ENCODE results near the gene RHCE. TPM values are rescaled to one million over a fixed set of nuclear protein-coding genes. Genes with fewer than 3 reads are reported as not detected.

RHCE gene
- total and polyA plus RNA-seq, 8 donors = 0.23 to 0.90 (median 0.49) TPM

GRCh38 chr1:25443030-25443699 lies 22.5 kb upstream of the RHCE start:
- Histone ChIP-seq H3K9me3 (no peaks in the 10 kb centered on the region), H3K4me3 (no peak overlapping the region), H3K36me3 (no peaks in the 10 kb centered on the region), H3K27ac (no peak overlapping the region), H3K4me1 (peaks cover 0 to 3% (median 0%) of the 10 kb centered on the region in 3 donors), H3K27me3 (no peaks in the 10 kb centered on the region)
- TF ChIP-seq CTCF (IDR thresholded peaks at IDR 0.05) = no peak
- no peak for DNase-seq
- no peak for ATAC-seq
- intact Hi-C loops (cut with DNase I) = no loop called here
- FAIRE-seq = no peak
- 84% methylated on average over 4 of the region's 4 CpGs for WGBS, 2 donors

GRCh38 chr1:25442178-25442577 lies 21.6 kb upstream of the RHCE start:
- Histone ChIP-seq H3K27me3 (no peaks in the 10 kb centered on the region), H3K36me3 (no peaks in the 10 kb centered on the region), H3K27ac (no peak overlapping the region), H3K4me1 (peaks cover 0 to 3% (median 0%) of the 10 kb centered on the region in 3 donors), H3K9me3 (no peaks in the 10 kb centered on the region), H3K4me3 (no peak overlapping the region)
- no peak for TF ChIP-seq CTCF (IDR thresholded peaks at IDR 0.05)
- intact Hi-C loops (cut with DNase I) = no loop called here
- 15 to 16% methylated on average over 1 of the region's 1 CpG for WGBS, 2 donors
- peak; percentile 56 to 74 (median 72) for ATAC-seq
- DNase-seq = no peak
- no peak for FAIRE-seq

GRCh38 chr1:25439287-25439686 lies 18.7 kb upstream of the RHCE start:
- Histone ChIP-seq H3K9me3 (no peaks in the 10 kb centered on the region), H3K36me3 (no peaks in the 10 kb centered on the region), H3K4me3 (no peak overlapping the region), H3K4me1 (peaks cover 8 to 30% (median 25%) of the 10 kb centered on the region in 3 donors), H3K27ac (no peak overlapping the region), H3K27me3 (no peaks in the 10 kb centered on the region)
- TF ChIP-seq CTCF (IDR thresholded peaks at IDR 0.05) = no peak
- FAIRE-seq (no peak), ATAC-seq (no peak), DNase-seq (no peak)
- intact Hi-C loops (cut with DNase I) = no loop called here
- 96 to 98% methylated on average over 6 of the region's 6 CpGs for WGBS, 2 donors

- intact Hi-C loops (cut with DNase I) = no loop called here
- Histone ChIP-seq H3K36me3 (no peaks in the 10 kb centered on the region), H3K27ac (no peak overlapping the region), H3K9me3 (no peaks in the 10 kb centered on the region), H3K4me1 (peaks cover 8 to 46% (median 27%) of the 10 kb centered on the region in 3 donors), H3K27me3 (no peaks in the 10 kb centered on the region), H3K4me3 (no peak overlapping the region)
- FAIRE-seq (no peak), DNase-seq (no peak), ATAC-seq (no peak)
- TF ChIP-seq CTCF (IDR thresholded peaks at IDR 0.05) = no peak
- WGBS, 2 donors = 95 to 97% methylated on average over 8 of the region's 8 CpGs
Measured at GRCh38 chr1:25437672-25438071, 17.0 kb upstream of the RHCE start.

- peak overlapping the region in 1 of 4 donors; percentile 34 for H3K27ac ChIP-seq
- TF ChIP-seq CTCF (IDR thresholded peaks at IDR 0.05) = no peak
- H3K4me1 ChIP-seq = peaks cover 8 to 48% (median 27%) of the 10 kb centered on the region in 3 donors
- WGBS, 2 donors = 11% methylated on average over 4 of the region's 4 CpGs
- ATAC-seq (peak in 1 of 4 donors; percentile 14), FAIRE-seq (no peak), DNase-seq (no peak)
- H3K9me3 ChIP-seq = no peaks in the 10 kb centered on the region
- intact Hi-C loops (cut with DNase I) = no loop called here
- no peak overlapping the region for H3K4me3 ChIP-seq
- H3K36me3 ChIP-seq = no peaks in the 10 kb centered on the region
- no peaks in the 10 kb centered on the region for H3K27me3 ChIP-seq
Measured at GRCh38 chr1:25435397-25436108, 14.9 kb upstream of the RHCE start.

All from pancreas (tissue), 10 donors.